CD14-positive monocyte (primary cell): ENCODE results near the gene ADAMTS9. TPM values are rescaled to one million over a fixed set of nuclear protein-coding genes. Genes with fewer than 3 reads are reported as not detected.

ENCODE experiments used
- DNase-seq, 3 donors: peaks; one replicate each; pipeline ENCODE4 v3.0.0-alpha.2; 2011 to 2022
- H2AFZ ChIP-seq: 2 replicates; pipeline ENCODE4 v1.6.0; 2012; ENCODE audit warnings: mild to moderate bottlenecking, low read depth, low read length, inconsistent platforms; ENCODE audit not compliant: insufficient read depth, poor library complexity, severe bottlenecking
- H3K27ac ChIP-seq, 2 donors: 1 replicate in 1 of 2; 2 replicates in 1 of 2; pipeline ENCODE4 v1.5.1; 2012 to 2013; ENCODE audit warnings: low read length in 2 of 2, control low read depth in 1 of 2, inconsistent platforms in 1 of 2, low read depth in 1 of 2, mild to moderate bottlenecking in 1 of 2
- H3K27me3 ChIP-seq, 2 donors: one replicate each; pipeline versions ENCODE4 v1.6.0 to v1.6.1; 2011 to 2013; ENCODE audit warnings: low read length in 2 of 2; ENCODE audit not compliant: control insufficient read depth in 2 of 2, insufficient read depth in 2 of 2
- H3K36me3 ChIP-seq, 2 donors: replicated peaks in 1 of 2; 1 replicate in 1 of 2; 2 replicates in 1 of 2; pipeline versions ENCODE4 v1.5.1 to v1.6.1; 2012 to 2013; ENCODE audit warnings: low read length in 2 of 2, control low read depth in 1 of 2, inconsistent platforms in 1 of 2, mild to moderate bottlenecking in 1 of 2; ENCODE audit not compliant: insufficient read depth in 2 of 2, control insufficient read depth in 1 of 2
- H3K4me1 ChIP-seq, 2 donors: 1 replicate in 1 of 2; 2 replicates in 1 of 2; pipeline versions ENCODE4 v1.5.1 to v1.6.1; 2012 to 2013; ENCODE audit warnings: low read length in 2 of 2, control low read depth in 1 of 2, inconsistent platforms in 1 of 2, mild to moderate bottlenecking in 1 of 2, moderate library complexity in 1 of 2; ENCODE audit not compliant: insufficient read depth in 2 of 2, control insufficient read depth in 1 of 2
- H3K4me2 ChIP-seq: replicated peaks from 2 replicates; pipeline ENCODE3; 2012; ENCODE audit warnings: low read length, moderate library complexity, mild to moderate bottlenecking; ENCODE audit not compliant: poor library complexity, severe bottlenecking; ENCODE audit errors: extremely low read depth
- H3K4me3 ChIP-seq, 3 experiments: fragments of 200-600 bp in 1 of 3; sonication (generic) in 1 of 3; replicated peaks in 1 of 3; 1 replicate in 2 of 3; 2 replicates in 1 of 3; pipeline ENCODE4 v1.5.1; 2011 to 2013; ENCODE audit warnings: low read length in 3 of 3, mild to moderate bottlenecking in 3 of 3, control low read depth in 2 of 3, low read depth in 2 of 3, inconsistent platforms in 1 of 3, moderate library complexity in 1 of 3
- H3K79me2 ChIP-seq: 2 replicates; pipeline ENCODE4 v1.6.0; 2012; ENCODE audit warnings: mild to moderate bottlenecking, control low read depth, inconsistent platforms, low read length, moderate library complexity; ENCODE audit not compliant: insufficient read depth
- H3K9ac ChIP-seq: 2 replicates; pipeline ENCODE4 v1.6.0; 2017; ENCODE audit warnings: low read length, mild to moderate bottlenecking; ENCODE audit not compliant: insufficient read depth, poor library complexity, severe bottlenecking
- H3K9me3 ChIP-seq, 2 donors: replicated peaks in 1 of 2; 1 replicate in 1 of 2; 2 replicates in 1 of 2; pipeline versions ENCODE4 v1.5.1 to v1.6.1; 2012 to 2013; ENCODE audit warnings: low read length in 2 of 2, control low read depth in 1 of 2; ENCODE audit not compliant: control insufficient read depth in 1 of 2, insufficient read depth in 1 of 2
- H4K20me1 ChIP-seq: 2 replicates; pipeline ENCODE4 v1.6.0; 2012; ENCODE audit warnings: mild to moderate bottlenecking, low read length, control low read depth, moderate library complexity; ENCODE audit not compliant: insufficient read depth
- H3K27ac Mint-ChIP-seq, 7 donors: one replicate each; pipeline ENCODE4 v1.8.0; 2020; ENCODE audit warnings: mild to moderate bottlenecking in 7 of 7, mixed read lengths in 7 of 7, moderate library complexity in 6 of 7, inconsistent platforms in 2 of 7
- H3K27me3 Mint-ChIP-seq, 3 donors: one replicate each; pipeline ENCODE4 v1.8.0; 2021 to 2022; ENCODE audit warnings: low read depth in 3 of 3, mild to moderate bottlenecking in 3 of 3, mixed read lengths in 3 of 3, moderate library complexity in 3 of 3, inconsistent platforms in 1 of 3
- H3K36me3 Mint-ChIP-seq, 2 donors: one replicate each; pipeline ENCODE4 v1.8.0; 2020; ENCODE audit warnings: mixed read lengths in 2 of 2, inconsistent platforms in 1 of 2, mild to moderate bottlenecking in 1 of 2
- H3K4me1 Mint-ChIP-seq: one replicate; pipeline ENCODE4 v1.8.0; 2020; ENCODE audit warnings: mild to moderate bottlenecking, mixed read lengths
- H3K4me3 Mint-ChIP-seq, 2 donors: one replicate each; pipeline ENCODE4 v1.8.0; 2020; ENCODE audit warnings: mild to moderate bottlenecking in 2 of 2, mixed read lengths in 2 of 2, moderate library complexity in 1 of 2
- H3K9me3 Mint-ChIP-seq, 7 donors: one replicate each; pipeline ENCODE4 v1.8.0; 2020 to 2022; ENCODE audit warnings: mixed read lengths in 7 of 7, mild to moderate bottlenecking in 6 of 7, moderate library complexity in 6 of 7, inconsistent platforms in 2 of 7
- WGBS: methylation state at CpG from one replicate; pipeline ENCODE4 v1.1.5; 2013; ENCODE audit warnings: missing lambda C conversion rate; ENCODE audit not compliant: insufficient coverage; 5-methylcytosine and 5-hydroxymethylcytosine counted together
- intact Hi-C, 2 donors: fragments of 100-400 bp; cut with micrococcal nuclease; formaldehyde crosslinking; loops; one replicate each; pipeline versions ENCODE4 v1.15.0 to v1.15.1; 2023
- polyA plus RNA-seq, 3 donors: library from polyadenylated mRNA; depleted of rRNA in 1 of 3; unstranded in 2 of 3; stranded (reverse) in 1 of 3; fragments of 300-500 nt in 2 of 3; fragments of >200 nt in 1 of 3; fragmentation: Illumina TruSeq in 2 of 3; gene quantifications; 1 replicate in 2 of 3; 2 replicates in 1 of 3; pipeline ENCODE4 v1.2.3, GENCODE V29; 2012 to 2021
- TF ChIP-seq, protein P1 (sequence below): fragments of 200-600 bp; IDR thresholded peaks from one replicate; pipeline ENCODE4 v1.8.0; 2022; ENCODE audit warnings: antibody characterized with exemption, mild to moderate bottlenecking

ADAMTS9 gene
- polyA plus RNA-seq, 3 donors = not detected

DNA sequence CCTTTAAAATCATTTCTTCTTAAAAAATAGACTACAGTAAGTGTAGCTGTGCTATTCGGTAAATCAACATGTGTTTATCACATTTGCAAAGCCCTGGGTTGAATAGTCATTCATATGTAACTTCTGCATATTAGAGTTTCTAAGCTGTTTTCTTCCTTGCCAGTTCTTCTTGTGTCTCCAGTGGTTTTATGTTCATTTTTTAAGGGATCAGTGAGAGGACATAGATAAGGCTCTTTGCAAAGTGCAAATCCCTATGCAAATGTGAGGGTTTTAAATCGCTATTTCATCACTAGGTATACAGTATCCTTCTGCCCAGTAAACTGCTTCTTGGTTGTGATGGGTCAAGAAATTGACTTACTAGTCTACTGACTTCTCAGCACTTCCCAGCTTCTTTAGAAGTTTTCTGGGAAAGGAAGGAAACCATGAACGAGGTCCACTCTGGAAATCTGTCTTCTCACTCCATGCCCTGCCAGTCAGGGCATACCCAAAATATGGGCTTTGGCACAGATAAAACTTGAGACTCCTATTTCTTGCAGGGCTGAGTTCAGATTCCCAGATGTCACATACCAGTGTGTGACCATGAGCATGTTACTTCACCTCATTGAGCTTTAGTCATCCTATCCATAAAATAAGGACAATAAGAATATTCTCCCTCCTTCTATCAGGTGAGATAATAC, 38.8 kb upstream of the ADAMTS9 start:
- Histone ChIP-seq H3K79me2 (no peaks in the 10 kb centered on the region), H4K20me1 (no peaks in the 10 kb centered on the region), H3K4me2 (no peak overlapping the region), H3K9me3 (no peaks in the 10 kb centered on the region), H3K27ac (no peak overlapping the region), H3K36me3 (no peaks in the 10 kb centered on the region), H3K27me3 (no peaks in the 10 kb centered on the region), H3K9ac (no peak overlapping the region), H2AFZ (no peak overlapping the region), H3K4me3 (no peak overlapping the region), H3K4me1 (no peaks in the 10 kb centered on the region)
- no CpG with 5 or more reads among the region's 3 CpGs for WGBS
- DNase-seq = no peak
- TF ChIP-seq, protein P1, sequence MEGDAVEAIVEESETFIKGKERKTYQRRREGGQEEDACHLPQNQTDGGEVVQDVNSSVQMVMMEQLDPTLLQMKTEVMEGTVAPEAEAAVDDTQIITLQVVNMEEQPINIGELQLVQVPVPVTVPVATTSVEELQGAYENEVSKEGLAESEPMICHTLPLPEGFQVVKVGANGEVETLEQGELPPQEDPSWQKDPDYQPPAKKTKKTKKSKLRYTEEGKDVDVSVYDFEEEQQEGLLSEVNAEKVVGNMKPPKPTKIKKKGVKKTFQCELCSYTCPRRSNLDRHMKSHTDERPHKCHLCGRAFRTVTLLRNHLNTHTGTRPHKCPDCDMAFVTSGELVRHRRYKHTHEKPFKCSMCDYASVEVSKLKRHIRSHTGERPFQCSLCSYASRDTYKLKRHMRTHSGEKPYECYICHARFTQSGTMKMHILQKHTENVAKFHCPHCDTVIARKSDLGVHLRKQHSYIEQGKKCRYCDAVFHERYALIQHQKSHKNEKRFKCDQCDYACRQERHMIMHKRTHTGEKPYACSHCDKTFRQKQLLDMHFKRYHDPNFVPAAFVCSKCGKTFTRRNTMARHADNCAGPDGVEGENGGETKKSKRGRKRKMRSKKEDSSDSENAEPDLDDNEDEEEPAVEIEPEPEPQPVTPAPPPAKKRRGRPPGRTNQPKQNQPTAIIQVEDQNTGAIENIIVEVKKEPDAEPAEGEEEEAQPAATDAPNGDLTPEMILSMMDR = no peak
- H3K4me1 Mint-ChIP-seq = no peaks in the 10 kb centered on the region
- H3K27me3 Mint-ChIP-seq = no peaks in the 10 kb centered on the region
- H3K36me3 Mint-ChIP-seq = no peaks in the 10 kb centered on the region
- no peak overlapping the region for H3K4me3 Mint-ChIP-seq
- no peak overlapping the region for H3K27ac Mint-ChIP-seq
- intact Hi-C loops = no loop called here
- peaks cover 0 to 5% (median 0%) of the 10 kb centered on the region in 7 donors for H3K9me3 Mint-ChIP-seq

DNA sequence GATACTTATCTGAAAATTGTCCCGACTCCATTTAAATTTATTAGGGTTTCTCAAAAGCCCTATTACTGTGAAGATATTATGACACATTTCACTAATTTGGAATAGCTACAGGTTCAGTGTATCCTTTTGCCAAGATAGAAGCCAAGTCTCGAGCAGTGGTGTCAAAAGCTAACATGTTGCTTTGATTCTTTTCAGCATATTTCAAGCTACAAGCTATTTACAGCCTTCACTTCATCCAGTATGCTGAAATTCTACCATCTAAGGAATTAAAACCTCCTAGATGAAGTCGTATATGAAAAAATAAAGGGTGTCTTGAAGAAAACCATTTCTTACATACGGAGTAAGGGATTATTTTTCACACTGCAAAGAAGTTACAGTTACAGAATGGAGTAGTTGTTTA, 31.2 kb upstream of the ADAMTS9 start:
- no peak for DNase-seq
- H2AFZ ChIP-seq = no peak overlapping the region
- no peaks in the 10 kb centered on the region for H3K36me3 ChIP-seq
- H3K9ac ChIP-seq = no peak overlapping the region
- no peaks in the 10 kb centered on the region for H3K9me3 ChIP-seq
- H3K27ac ChIP-seq = no peak overlapping the region
- H3K4me1 ChIP-seq = no peaks in the 10 kb centered on the region
- 75% methylated on average over 1 of the region's 4 CpGs for WGBS
- H3K4me3 Mint-ChIP-seq = no peak overlapping the region
- H3K27me3 ChIP-seq = no peaks in the 10 kb centered on the region
- peaks cover 0 to 6% (median 1%) of the 10 kb centered on the region in 7 donors for H3K9me3 Mint-ChIP-seq
- no peaks in the 10 kb centered on the region for H4K20me1 ChIP-seq
- H3K4me3 ChIP-seq = no peak overlapping the region
- H3K27ac Mint-ChIP-seq = no peak overlapping the region
- H3K27me3 Mint-ChIP-seq = peaks cover 0 to 3% (median 0%) of the 10 kb centered on the region in 3 donors
- H3K4me1 Mint-ChIP-seq = no peaks in the 10 kb centered on the region
- no peaks in the 10 kb centered on the region for H3K36me3 Mint-ChIP-seq
- intact Hi-C loops = no loop called here
- no peaks in the 10 kb centered on the region for H3K79me2 ChIP-seq
- H3K4me2 ChIP-seq = no peak overlapping the region
- TF ChIP-seq, protein P1 = no peak
